ENCODE results near the gene OLFML3.

DNA sequence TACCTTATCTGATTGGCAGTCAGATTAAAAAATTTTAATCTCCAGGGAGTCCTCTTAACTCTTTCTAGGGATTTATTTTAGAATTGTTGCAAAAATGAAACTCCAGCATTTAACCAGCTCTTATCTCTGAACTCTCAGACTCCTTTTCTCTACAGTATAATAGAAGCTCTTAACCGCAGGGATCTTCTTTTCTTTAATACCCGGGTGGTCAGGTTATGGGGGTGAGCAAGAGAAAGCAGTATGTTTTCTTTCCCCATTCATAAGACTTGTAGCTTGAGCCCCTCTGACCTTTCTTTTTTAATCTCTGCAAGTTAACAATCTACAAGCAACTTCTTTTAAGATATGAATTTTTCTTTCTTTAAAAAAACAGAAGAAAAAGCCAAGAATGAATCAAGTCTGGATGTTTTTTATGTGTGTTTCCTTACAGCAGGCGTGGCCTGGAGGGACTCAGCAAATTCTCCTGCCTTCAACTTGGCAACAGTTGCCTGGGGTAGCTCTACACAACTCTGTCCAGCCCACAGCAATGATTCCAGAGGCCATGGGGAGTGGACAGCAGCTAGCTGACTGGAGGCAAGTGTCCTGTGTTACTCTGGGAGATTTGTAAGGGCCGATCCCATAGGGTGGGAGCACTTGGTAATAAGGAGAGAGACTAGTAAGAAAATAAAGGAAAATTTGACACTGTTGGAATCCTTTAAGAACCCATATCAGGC lies 13.4 kb upstream of the OLFML3 start:
- TF ChIP-seq, protein P1, sequence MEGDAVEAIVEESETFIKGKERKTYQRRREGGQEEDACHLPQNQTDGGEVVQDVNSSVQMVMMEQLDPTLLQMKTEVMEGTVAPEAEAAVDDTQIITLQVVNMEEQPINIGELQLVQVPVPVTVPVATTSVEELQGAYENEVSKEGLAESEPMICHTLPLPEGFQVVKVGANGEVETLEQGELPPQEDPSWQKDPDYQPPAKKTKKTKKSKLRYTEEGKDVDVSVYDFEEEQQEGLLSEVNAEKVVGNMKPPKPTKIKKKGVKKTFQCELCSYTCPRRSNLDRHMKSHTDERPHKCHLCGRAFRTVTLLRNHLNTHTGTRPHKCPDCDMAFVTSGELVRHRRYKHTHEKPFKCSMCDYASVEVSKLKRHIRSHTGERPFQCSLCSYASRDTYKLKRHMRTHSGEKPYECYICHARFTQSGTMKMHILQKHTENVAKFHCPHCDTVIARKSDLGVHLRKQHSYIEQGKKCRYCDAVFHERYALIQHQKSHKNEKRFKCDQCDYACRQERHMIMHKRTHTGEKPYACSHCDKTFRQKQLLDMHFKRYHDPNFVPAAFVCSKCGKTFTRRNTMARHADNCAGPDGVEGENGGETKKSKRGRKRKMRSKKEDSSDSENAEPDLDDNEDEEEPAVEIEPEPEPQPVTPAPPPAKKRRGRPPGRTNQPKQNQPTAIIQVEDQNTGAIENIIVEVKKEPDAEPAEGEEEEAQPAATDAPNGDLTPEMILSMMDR (IDR thresholded peaks at IDR 0.05) = no peak
- no peak for TF ChIP-seq EZH2 (IDR thresholded peaks at IDR 0.05; ENCODE audit: borderline replicate concordance, insufficient read depth, low read depth, low read length, poor library complexity, severe bottlenecking)

Measured in B cell (primary cell).